Adrenal gland (tissue), 5 donors: ENCODE data around the gene HS3ST5.

Experiments
- CTCF ChIP-seq, 6 experiments: fragments of 450-650 bp in 4 of 6; fragments of 200-600 bp in 2 of 6; sonication (generic) in 1 of 6; IDR thresholded peaks; 1 replicate in 5 of 6; 2 replicates in 1 of 6; pipeline versions ENCODE4 v1.5.1 to v1.8.0; 2016 to 2021; ENCODE audit warnings: antibody characterized with exemption in 6 of 6, mild to moderate bottlenecking in 2 of 6, moderate library complexity in 1 of 6
- POLR2A ChIP-seq, 2 donors: fragments of 450-650 bp; IDR thresholded peaks; one replicate each; pipeline ENCODE4 v1.6.1; 2017; ENCODE audit warnings: antibody characterized with exemption in 2 of 2, mild to moderate bottlenecking in 2 of 2, moderate library complexity in 1 of 2
- donor health status: DM: no; HTN: no; CAD: no.

GRCh38 chr6:114362957-114363356 is 20.1 kb upstream of the HS3ST5 start:
- TF ChIP-seq CTCF (IDR thresholded peaks at IDR 0.05) (no peak), POLR2A (IDR thresholded peaks at IDR 0.05) (no peak)
